Activated CD4-positive, CD25-positive, alpha-beta regulatory T cell treated with anti-CD3 and anti-CD28 coated beads, Interleukin-2, amount 50 U/mL, for 16 hours (primary cell): ENCODE results near the gene SORCS2.

Source experiments
- DNase-seq: peaks from one replicate; pipeline ENCODE4 v3.0.0-alpha.2; 2020; ENCODE audit warnings: low read depth, low spot score

The SORCS2 gene

GRCh38 chr4:7266525-7267292, 74.4 kb downstream of the SORCS2 start:
- DNase-seq = no peak

DNA sequence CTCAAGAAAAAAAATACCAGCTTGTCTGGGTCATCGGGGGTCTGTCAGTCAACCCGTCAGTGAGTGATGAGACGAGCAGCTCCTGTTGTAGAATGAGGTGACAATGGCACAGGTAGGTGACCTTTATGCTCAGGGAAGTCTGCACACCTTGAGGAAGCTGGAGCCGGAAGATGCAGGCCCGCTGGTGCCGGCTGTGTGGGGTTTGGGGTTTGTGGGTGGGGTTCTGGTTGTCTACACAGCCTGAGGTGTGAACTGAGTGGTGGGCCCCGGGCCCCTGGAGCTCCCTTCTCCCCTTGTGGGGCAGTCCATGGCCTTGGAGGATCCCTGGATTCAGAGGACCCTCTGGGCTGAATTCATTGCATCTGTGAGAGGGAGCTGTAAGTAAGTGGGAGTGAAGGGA, 75.5 kb downstream of the SORCS2 start:
- no peak for DNase-seq

- DNase-seq = no peak
These were observed 76.6 kb downstream of the SORCS2 start for GRCh38 chr4:7268941-7269340.

DNA sequence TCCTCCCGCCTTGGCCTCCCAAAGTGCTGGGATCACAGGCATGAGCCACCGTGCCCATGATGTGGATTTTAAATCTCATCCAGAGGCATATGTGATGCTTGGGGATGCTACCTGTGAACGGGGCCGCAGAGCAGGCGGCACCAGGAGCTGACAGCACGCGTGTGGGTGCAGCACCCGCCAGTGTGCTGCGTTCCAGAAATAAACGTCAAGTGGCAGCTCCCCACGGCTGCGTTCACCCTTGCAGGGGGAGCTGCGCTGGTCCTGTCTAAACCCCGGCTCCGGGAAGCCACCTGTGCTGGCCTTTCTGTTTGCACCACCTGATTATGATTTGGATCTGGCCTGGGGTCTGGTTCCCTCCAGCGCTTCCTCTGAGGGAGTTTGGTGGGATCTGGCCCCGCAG, 77.8 kb downstream of the SORCS2 start:
- DNase-seq = no peak

DNA sequence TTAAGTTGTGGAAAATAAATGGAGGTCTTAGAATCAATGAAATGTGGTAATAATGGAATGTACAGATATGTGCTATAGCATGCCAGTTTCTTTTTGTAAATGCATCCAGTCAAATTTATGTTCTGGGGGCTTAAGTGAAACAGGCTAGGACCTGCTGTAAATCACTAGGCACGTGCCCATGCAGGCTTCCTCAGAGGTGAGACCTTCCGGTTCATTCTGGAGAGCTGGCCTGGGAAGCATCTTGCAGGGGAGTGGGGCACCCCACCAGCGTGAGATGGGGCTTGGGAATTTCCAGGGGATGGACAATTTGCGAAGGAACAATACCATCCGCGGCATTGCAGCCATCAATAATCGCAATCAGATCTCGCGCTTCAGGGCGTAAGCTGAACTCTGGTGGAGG, 80.1 kb downstream of the SORCS2 start:
- DNase-seq = no peak

DNA sequence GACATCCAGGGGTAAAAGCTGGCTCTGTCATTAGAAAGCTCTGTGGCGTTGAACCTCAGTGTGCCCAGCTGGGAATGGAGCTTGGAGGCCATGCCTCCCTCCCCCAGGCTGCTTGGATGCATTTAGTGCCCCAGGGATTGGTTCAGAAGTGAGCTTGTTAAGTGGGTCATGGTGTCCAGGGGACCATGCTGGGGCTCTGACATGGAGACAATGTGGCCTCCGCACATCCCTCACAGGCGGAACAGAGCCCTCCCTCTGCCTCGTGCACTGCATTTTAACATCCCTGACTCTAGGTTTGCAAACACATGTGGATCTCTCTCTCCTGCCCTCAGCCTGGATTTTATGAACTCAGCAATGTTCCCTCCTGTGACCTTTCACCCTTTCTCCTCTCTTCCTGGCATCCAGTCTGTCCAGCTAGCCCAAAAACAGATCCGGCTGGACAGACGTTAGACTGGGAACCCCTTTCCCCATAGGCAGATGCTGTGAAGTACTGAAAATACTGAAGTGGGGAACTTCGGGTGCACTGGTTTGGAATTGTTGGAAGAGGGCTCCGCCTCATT, 81.5 kb downstream of the SORCS2 start:
- DNase-seq = no peak

DNA sequence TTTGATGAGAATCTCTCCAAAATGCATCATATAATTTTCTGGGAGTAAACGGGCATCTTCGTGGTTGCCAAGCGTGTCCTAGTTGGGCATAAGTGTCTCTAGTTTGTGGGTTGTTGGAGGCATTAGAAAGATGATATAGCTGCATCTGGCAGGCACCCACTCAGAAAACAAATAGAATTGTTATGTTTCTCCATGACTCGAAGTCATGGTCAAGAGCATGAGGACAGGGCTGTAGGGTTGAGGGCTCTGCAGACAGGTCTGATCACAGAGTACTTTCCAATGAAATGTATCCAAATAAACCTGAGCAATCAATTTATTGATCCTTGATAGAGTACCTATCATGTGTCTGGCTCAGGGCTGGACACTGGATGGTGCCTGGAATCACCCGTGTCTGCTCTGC, 82.7 kb downstream of the SORCS2 start:
- no peak for DNase-seq

- no peak for DNase-seq
These were observed 83.3 kb downstream of the SORCS2 start for GRCh38 chr4:7275490-7276154.

DNA sequence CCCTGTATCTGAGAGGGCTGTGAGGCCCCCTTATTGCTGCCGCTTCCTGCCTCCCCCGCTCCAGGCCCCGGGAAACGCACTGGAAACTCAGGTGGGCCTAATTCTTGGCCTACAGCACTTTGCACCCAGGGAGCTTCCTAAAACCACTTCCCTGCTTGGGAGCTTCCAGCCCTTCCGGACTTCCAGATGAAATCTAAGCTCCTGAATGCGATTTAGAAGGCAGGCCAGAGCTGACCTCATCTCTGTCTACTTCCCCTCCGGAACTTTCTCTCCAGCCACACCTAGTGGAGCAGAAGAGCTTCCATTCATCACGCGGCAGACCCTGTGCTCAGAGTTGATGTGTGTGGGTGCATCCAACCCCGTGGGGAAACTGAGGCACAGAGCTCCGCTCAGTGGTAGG, 84.2 kb downstream of the SORCS2 start:
- no peak for DNase-seq

- no peak for DNase-seq
These were observed 85.9 kb downstream of the SORCS2 start for GRCh38 chr4:7278071-7278765.

DNA sequence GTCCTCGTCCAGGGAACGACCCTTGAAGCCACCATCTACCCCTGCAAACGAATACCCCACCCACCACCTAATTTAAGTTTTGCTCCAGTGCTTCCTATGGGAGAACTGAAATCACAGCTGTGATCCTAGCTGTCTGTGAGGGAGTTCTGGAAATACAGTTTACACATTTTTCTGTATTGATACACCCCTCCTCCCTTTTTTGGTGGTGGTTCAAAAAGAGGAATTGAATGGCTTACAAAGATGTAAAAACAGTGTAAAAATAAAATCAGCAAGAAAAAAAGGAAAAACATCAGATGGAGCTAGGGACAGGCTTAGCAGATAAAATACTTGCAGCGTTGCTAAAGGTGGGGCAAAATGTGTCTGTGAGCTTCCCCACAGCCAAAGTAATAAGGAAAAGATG, 86.6 kb downstream of the SORCS2 start:
- DNase-seq = no peak

DNA sequence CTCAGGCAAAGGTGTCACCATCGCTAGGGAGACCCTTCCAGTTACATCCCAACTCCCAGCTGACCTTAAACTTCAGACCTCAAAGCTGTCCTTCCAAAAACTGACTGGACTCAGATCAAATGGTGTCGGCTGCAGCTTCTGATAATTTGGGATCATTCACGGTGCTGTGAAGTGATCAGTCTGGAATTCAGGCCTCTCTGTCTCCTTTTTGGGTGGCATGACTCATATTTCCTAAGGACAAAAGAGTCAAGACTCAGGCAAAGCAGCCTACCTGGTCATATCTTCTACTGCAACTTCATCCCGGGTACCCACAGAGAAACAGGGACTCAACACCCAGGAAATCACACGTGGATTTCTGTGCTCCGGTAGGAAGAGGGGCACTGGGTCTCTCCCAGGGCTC, 87.6 kb downstream of the SORCS2 start:
- no peak for DNase-seq

DNA sequence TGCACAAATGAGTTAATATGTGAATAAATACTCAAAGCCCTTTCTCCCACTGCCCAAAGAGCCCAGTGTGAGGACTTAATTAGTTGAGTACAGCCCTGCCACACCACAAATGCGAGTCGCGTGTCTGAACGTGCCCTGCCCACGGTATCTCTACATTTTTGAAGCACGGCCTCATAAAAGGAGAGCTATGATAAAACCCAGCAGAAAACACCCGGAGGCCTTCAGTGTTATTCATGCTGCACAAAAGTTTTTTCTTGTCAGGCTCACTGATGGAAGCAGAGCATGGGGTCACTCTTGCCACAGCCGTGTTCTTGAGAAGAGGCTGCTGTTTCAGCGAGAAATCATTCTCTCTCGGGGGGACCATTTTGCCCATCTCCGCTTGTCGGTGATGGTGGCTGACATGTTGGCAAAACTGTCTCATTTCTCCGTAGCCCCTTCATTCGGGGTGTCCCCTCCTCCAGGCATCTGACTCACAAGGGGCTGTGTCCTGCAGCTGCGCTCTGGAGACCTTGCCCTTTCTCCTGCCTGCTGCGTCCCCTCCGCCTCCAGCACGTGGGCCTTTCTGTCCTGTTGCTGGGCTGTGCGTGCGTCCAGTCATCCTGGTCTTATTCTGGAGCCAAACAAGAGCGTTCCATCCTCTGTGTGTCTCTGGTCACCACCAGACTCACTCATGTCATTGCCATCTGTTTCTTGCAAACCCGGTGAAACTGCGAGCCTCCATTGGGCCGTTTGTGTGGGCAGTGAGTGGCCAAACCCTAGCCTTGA, 88.8 kb downstream of the SORCS2 start:
- DNase-seq = no peak

GRCh38 chr4:7281691-7282665, 89.6 kb downstream of the SORCS2 start:
- no peak for DNase-seq

- no peak for DNase-seq
These were observed 90.6 kb downstream of the SORCS2 start for GRCh38 chr4:7282786-7283440.

DNA sequence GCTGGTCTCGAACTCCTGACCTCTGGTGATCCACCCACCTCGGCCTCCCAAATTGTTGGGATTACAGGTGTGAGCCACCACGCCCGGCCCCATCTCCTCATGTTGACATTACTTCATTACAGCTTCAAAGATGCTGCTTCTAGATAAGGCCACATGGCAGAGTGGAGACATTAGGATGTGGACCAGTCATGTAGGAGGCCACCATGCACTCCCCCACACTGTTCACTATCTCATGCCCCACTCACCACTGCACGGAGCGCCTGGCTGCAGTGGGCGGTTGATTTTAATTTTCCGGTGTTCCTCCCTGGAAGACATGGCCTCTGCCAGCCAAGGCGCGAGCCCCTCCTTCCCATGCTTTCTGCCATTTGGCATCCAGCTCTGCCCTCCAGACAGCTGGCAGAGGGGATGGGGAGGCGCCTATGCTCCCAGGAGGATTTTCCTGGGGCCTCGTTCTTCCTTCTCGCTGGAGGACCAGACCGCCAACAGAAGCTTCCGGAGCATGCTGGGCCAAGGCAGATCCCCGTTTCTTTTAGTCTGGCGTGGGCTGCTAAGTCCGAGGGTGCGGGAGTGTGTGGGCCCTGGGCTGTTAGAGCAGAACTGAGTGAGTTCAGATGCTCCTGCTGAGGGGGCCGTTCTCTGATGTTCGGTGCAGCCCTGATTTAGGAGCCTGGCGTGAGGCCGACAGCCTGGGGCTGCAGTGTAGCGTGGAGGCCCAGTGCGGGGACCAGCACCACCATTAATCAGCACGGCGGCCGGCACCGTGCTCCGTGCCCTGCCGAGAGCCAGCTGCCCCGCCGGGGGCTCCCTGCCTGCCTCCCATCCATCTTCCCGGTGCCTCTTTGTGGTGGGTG, 93.1 kb downstream of the SORCS2 start:
- no peak for DNase-seq

GRCh38 chr4:7286170-7286569, 93.8 kb downstream of the SORCS2 start:
- no peak for DNase-seq

DNA sequence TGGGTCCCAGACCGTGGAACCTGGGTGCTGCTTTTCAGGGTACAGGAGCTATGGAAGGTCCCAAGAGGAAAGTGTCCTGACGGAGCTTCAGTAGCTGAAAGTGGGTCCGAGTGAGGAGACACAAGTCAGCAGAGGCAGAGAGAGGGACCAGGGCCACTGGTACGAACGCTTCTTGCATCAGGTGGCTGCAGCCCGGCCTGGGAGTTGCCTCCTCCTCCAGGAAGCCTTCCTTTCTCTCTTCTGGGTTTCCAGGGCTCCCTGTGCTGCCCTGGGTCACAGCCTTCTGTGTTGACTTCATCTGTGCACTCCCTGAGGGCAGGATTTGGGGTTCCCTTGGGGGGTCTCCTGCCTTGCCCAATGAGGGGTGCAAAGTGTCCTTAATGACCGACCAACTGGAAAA, 94.5 kb downstream of the SORCS2 start:
- no peak for DNase-seq

- no peak for DNase-seq
These were observed 95.1 kb downstream of the SORCS2 start for GRCh38 chr4:7287274-7287917.
